Right renal pelvis (tissue), 4 donors: ENCODE measurements around the gene AFF1. TPM values are rescaled to one million over a fixed set of nuclear protein-coding genes. Genes with fewer than 3 reads are reported as not detected.
"Not testable (repeated sequence)": the region's sequence is repeated elsewhere in the genome, so short reads cannot be mapped to it uniquely, and the experiment has no call there.

Experiments
- DNase-seq, 4 donors: peaks; one replicate each; pipeline ENCODE4 v3.0.0-alpha.2; 2013; ENCODE audit warnings: low read depth in 4 of 4, low spot score in 3 of 4, missing footprints in 1 of 4
- polyA plus RNA-seq, 4 donors: library from polyadenylated mRNA; unstranded; fragments of 120-200 nt; gene quantifications; one replicate each; pipeline ENCODE4 v1.2.1, GENCODE V29; 2013; ENCODE audit not compliant: insufficient read length in 4 of 4

The AFF1 gene
- polyA plus RNA-seq, 4 donors, result 44.1 to 59.5 (median 50.1) TPM

- DNase-seq, result no peak
Observed at GRCh38 chr4:87007528-87008446, 73.0 kb downstream of the AFF1 start.

GRCh38 chr4:87009095-87009648 is 74.4 kb downstream of the AFF1 start:
- DNase-seq, result no peak

GRCh38 chr4:87010192-87010591 is 75.4 kb downstream of the AFF1 start:
- no peak for DNase-seq

DNA sequence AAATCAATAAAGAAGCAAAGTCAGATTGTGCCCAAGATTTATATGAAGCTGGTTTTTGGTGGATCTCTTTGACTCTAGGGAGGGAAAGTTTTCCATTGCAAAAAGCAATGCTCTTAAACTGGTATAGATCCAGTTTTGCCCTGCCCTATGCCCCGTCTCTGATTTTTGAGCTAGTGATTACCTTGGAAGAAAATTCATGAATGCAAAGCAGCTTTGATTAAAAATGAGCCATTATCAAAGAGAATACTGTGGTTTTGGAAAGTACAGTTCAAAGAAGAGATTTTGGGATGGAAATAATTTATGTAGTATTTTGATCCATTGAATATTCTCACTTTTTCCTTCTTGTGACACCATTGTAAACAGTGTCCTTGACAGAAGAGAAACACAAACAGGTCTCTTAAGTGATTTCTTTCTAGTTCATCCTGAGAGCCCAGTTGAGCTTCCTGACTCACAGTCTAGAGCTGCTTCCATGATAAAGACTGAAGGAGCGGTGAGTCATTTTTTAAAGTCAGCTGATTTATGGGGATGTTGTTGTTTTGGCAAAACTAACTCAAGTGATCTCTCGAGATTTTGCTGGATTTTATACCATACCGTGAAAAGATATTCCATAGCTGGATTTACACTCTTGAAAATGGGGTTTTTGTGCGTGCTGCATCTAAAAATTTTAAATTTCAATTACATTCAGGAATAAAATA is 76.7 kb downstream of the AFF1 start:
- no peak for DNase-seq

- DNase-seq, result no peak
Observed at GRCh38 chr4:87012265-87012953, 77.6 kb downstream of the AFF1 start.

DNA sequence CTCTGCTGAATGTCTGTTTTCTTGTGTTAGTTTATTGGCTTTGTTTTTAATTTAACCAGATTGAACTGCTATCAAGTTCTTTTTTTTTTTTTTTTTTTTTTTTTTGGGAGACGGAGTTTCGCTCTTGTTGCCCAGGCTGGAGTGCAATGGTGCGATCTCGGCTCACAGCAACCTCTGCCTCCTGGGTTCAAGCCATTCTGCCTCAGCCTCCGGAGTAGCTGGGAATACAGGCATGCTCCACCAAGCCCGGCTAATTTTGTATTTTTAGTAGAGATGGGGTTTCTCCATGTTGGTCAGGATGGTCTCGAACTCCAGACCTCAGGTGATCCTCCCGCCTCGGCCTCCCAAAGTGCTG is 78.1 kb downstream of the AFF1 start:
- not testable (repeated sequence) for DNase-seq

DNA sequence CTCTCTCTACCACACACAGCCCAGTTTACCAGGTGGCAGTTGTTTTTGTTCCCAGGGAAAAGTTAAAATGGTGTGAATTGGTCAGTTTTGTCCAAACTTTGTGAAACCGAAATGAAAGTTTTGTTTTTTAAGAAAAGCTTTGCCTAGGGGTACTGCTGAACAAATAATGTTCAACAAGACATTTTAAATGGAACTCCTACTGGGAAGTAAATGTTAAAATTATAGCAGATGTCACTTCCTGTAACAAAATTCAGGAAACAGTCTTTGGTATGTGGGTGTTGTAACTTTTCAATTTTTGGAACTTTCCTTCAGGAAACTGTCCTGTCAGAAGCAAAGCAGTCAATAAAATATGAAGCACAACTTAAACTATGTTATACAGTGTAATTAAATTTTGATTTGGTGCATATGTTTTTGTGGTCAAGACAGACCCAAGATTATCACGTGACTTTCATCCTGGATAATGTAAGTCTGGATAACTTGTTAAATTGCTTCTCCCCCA is 79.5 kb downstream of the AFF1 start:
- no peak for DNase-seq

DNA sequence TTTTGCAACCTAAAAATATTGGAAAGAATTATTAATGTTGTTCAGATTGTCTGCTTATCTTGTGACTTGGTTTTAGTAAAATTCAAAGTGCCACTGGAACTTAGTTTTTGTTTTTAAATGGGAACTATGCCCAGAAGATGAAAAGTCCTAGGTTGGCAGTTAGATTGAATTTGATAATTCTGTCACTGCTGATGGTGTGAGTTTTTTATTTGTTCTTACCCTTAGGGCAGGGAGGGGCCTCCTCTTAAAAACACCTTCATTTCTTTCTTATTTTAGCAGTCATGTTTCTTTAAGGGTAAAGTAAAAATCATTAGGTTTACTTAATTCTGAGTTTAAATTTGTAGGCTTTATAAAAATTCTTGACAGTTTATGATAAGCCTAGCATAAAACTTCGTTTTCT is 80.6 kb downstream of the AFF1 start:
- no peak for DNase-seq

GRCh38 chr4:87017580-87018342 is 83.0 kb downstream of the AFF1 start:
- DNase-seq, result no peak

GRCh38 chr4:87018753-87019152 is 83.9 kb downstream of the AFF1 start:
- DNase-seq, result no peak

- DNase-seq, result no peak
Observed at GRCh38 chr4:87019246-87019791, 84.5 kb downstream of the AFF1 start.

DNA sequence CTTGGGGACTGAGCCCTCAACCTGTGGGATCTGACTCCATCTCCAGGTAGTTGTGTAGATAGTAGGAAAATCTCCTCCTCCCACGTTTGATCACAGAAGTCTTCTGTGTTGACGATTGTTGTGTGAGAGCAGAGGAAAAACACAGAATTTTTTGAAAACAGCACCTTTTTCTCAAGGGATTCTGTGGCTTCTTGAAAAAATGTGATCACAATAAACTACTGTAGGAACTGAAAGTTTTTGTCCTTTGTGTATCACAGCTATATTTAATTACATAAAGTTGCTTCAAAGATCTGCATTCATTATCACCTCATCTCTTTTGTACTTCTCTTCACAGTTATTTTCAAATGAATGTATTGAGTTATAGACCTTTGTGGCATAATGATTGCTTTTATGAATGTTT is 85.1 kb downstream of the AFF1 start:
- DNase-seq, result no peak

- no peak for DNase-seq
Observed at GRCh38 chr4:87024201-87024600, 89.4 kb downstream of the AFF1 start.

DNA sequence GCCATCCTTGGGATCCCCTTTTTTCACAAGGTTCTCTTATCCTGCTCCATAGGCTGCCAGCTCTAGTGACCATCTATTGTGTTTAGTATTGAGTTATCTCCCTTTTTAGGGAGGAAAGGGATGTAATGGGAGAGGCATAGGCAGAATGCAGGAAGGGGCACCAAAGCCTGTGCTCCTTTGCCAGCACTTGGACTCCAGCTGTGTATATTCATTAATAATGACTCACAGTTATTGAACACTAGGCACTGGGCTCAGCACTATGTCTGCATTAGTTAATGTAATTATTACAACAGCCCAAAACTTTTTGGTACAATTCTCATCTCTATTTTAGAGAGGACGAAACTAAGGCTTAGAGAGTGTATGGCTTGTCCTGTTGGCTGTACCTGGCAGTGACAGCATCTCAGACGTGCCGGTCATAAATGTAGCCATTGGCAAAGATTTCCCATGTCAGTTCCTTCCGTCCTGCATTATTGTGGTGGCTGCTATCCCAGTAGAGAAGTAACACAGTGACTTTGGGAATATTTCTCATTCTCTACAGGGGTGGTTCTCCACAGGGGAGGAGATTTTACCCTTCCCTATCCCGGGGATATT is 90.3 kb downstream of the AFF1 start:
- no peak for DNase-seq

DNA sequence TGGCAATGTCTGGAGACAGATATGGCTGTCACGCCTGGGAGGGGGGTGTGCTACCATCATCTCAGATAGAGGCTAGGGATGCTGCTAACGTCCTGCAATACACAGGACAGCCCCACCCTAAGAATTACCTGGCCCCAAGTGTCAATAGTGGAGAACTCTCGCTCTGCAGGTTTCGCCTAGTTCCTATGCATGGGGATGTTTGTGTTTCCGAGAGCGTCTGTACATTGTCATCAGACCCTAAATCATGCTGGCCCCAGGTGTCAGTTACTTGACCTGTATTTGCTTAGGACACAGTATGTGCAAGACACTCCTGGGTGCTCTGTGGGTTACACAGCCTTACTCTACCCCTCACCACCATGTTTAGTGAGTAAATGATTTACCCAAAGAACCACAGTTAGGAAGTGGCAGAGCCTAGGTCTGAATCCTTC is 90.8 kb downstream of the AFF1 start:
- DNase-seq, result no peak

GRCh38 chr4:87026800-87027495 is 92.1 kb downstream of the AFF1 start:
- DNase-seq, result no peak

DNA sequence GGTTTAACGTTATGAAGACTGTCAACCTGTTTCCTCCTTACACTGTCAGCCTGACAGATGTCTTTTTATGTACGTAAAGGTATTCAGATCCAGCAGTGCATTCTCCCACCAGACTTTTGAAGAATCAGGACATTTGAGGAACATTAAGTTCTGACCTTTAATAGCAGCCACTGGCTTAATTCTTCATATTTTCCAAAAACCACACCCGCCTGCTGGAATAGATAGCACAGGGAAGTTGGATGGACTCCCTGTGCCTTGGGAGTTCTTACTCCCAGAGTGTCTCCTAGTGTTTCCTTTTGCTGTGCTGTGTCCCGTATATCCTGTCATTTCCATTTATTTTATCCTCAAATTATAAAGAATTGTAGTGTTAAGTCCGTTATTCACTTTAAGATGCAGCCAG is 94.5 kb downstream of the AFF1 start:
- no peak for DNase-seq

DNA sequence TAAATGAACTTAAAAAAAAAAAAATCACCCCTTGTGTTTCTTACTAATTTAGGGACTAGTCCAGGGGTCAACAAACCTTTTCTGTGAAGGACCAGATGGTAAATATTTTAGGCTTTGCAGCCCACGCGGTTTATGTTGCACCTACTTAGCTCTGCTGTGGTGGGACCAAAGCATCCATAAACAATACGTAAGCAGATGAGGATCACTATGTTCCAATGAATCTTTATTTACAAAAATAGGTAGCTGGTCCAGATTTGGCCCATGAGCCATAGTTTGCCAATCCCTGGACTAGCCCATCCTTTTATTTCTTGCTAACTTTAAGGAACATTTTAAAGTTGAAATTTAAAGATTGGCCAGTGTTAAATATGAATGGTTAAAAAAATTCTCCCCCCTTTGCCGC is 95.3 kb downstream of the AFF1 start:
- no peak for DNase-seq
